Measurements from ENCODE around the gene PLEKHG2. TPM values are rescaled to one million over a fixed set of nuclear protein-coding genes. Genes with fewer than 3 reads are reported as not detected.

Gene PLEKHG2
- total and polyA plus RNA-seq, 2 experiments from 2014 or later: 25.3 to 34.0 TPM

DNA sequence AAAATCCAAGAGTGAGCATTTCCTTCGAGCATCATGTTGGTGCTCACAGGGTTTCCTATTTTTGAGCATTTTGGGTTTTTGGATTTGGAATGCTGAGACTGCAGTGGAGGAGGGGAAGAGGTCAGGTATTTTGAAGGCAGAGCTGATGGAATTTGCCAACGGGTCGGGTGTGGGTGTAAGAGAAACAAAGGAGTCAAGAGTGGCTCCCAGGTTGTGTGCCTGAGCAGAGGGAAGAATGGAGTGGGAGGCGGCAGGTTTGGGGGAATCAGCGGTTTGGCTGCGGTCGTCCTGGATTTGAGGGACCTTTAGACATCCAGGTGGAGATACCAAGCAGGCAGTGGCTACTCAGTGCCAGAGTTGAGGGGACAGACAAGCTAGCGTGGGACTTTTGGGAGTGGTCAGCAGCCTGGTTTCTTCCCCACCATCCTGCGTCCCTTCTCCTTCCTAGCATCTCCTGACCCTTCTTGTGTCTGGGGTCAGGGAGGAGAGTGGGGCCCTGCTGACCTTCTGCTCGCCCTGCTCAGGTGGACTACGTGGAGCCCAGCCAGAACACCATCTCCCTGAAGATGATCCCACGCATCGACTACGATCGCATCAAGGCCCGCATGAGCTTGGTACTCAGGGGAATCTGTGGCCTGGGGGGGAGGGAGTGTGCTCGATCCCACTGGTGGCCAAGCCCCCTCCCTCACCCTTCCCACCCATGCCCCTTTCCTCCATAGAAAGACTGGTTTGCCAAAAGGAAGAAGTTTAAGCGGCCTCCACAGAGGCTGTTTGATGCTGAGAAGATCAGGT, 53.7 kb downstream of the PLEKHG2 start:
- Histone ChIP-seq H3K9me2 (replicated peaks; ENCODE audit: insufficient read depth) (no peaks in the 10 kb centered on the region), H3K27ac (no peak overlapping the region), H3K27me3 (no peaks in the 10 kb centered on the region), H3K4me1 (ENCODE audit: insufficient read depth) (no peaks in the 10 kb centered on the region), H4K20me1 (ENCODE audit: insufficient read depth, poor library complexity, severe bottlenecking) (no peaks in the 10 kb centered on the region), H3K79me2 (no peaks in the 10 kb centered on the region), H3K9me3 (ENCODE audit: low read depth) (no peaks in the 10 kb centered on the region), H3K4me3 (no peak overlapping the region), H3K4me2 (no peak overlapping the region), H2AFZ (no peak overlapping the region), H3K36me3 (replicated peaks; ENCODE audit: insufficient read depth, low read depth) (no peaks in the 10 kb centered on the region)
- 97% methylated on average over 18 of the region's 18 CpGs for WGBS (ENCODE audit: low lambda C conversion rate, missing lambda C conversion rate)
- no peak for DNase-seq (ENCODE audit: low spot score)
- no peak for TF ChIP-seq EZH2 (IDR thresholded peaks at IDR 0.05; ENCODE audit: borderline replicate concordance)
- no peak for TF ChIP-seq EZH2phosphoT487 (IDR thresholded peaks at IDR 0.05; ENCODE audit: low read depth, severe bottlenecking, unreplicated experiment)
- TF ChIP-seq, protein P1, sequence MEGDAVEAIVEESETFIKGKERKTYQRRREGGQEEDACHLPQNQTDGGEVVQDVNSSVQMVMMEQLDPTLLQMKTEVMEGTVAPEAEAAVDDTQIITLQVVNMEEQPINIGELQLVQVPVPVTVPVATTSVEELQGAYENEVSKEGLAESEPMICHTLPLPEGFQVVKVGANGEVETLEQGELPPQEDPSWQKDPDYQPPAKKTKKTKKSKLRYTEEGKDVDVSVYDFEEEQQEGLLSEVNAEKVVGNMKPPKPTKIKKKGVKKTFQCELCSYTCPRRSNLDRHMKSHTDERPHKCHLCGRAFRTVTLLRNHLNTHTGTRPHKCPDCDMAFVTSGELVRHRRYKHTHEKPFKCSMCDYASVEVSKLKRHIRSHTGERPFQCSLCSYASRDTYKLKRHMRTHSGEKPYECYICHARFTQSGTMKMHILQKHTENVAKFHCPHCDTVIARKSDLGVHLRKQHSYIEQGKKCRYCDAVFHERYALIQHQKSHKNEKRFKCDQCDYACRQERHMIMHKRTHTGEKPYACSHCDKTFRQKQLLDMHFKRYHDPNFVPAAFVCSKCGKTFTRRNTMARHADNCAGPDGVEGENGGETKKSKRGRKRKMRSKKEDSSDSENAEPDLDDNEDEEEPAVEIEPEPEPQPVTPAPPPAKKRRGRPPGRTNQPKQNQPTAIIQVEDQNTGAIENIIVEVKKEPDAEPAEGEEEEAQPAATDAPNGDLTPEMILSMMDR (IDR thresholded peaks at IDR 0.05; ENCODE audit: poor library complexity): no peak

DNA sequence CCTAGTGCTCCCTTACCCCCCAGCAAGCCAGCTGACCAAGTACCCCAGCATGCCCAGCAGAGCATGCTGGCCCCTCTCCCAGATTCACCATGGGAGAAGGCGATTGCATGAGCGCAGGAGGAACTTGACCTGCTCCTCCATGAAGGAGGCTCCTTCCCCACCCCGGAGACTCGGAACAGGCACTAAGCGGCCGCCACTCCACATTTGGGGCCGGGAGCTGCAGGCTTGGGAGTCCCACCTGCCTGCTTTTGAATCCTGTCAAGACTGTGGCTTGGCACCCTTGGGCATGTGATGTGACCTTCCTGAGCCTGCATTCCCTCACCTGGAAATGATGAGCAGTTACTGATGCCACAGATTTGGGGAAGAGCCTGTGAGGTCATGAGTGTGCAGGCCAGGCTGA, 55.5 kb downstream of the PLEKHG2 start:
- H3K9me2 ChIP-seq (replicated peaks; ENCODE audit: insufficient read depth): no peaks in the 10 kb centered on the region
- no peak overlapping the region for H3K4me3 ChIP-seq
- H4K20me1 ChIP-seq (ENCODE audit: insufficient read depth, poor library complexity, severe bottlenecking): no peaks in the 10 kb centered on the region
- H3K4me2 ChIP-seq: no peak overlapping the region
- TF ChIP-seq, protein P1 (IDR thresholded peaks at IDR 0.05; ENCODE audit: poor library complexity): no peak
- H3K79me2 ChIP-seq: no peaks in the 10 kb centered on the region
- H2AFZ ChIP-seq: no peak overlapping the region
- WGBS (ENCODE audit: low lambda C conversion rate, missing lambda C conversion rate): 93% methylated on average over 7 of the region's 7 CpGs
- DNase-seq (ENCODE audit: low spot score): no peak
- no peak overlapping the region for H3K27ac ChIP-seq
- H3K27me3 ChIP-seq: no peaks in the 10 kb centered on the region
- H3K36me3 ChIP-seq (replicated peaks; ENCODE audit: insufficient read depth, low read depth): no peaks in the 10 kb centered on the region
- H3K4me1 ChIP-seq (ENCODE audit: insufficient read depth): no peaks in the 10 kb centered on the region
- H3K9me3 ChIP-seq (ENCODE audit: low read depth): no peaks in the 10 kb centered on the region

DNA sequence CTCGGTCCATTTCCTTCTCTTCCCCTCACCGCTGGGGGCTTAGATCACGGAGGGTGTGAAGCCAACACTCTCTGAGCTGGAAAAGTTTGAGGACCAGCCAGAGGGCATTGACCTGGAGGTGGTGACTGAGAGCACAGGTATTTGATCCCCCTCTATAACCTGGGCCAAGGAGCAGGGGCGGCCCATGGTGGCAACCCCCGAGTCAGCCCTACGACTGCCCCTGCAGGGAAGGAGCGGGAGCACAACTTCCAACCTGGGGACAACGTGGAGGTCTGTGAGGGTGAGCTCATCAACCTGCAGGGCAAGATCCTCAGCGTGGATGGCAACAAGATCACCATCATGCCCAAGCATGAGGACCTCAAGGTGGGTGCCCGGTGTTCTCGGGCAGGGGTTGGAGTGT, 56.6 kb downstream of the PLEKHG2 start:
- no peaks in the 10 kb centered on the region for H3K9me2 ChIP-seq (replicated peaks; ENCODE audit: insufficient read depth)
- no peaks in the 10 kb centered on the region for H4K20me1 ChIP-seq (ENCODE audit: insufficient read depth, poor library complexity, severe bottlenecking)
- H3K27me3 ChIP-seq: no peaks in the 10 kb centered on the region
- no peaks in the 10 kb centered on the region for H3K4me1 ChIP-seq (ENCODE audit: insufficient read depth)
- no peaks in the 10 kb centered on the region for H3K9me3 ChIP-seq (ENCODE audit: low read depth)
- DNase-seq (ENCODE audit: low spot score): no peak
- no peak for TF ChIP-seq EZH2 (IDR thresholded peaks at IDR 0.05; ENCODE audit: borderline replicate concordance)
- no peak for TF ChIP-seq EZH2phosphoT487 (IDR thresholded peaks at IDR 0.05; ENCODE audit: low read depth, severe bottlenecking, unreplicated experiment)
- TF ChIP-seq, protein P1 (IDR thresholded peaks at IDR 0.05; ENCODE audit: poor library complexity): no peak
- no peaks in the 10 kb centered on the region for H3K36me3 ChIP-seq (replicated peaks; ENCODE audit: insufficient read depth, low read depth)
- no peak overlapping the region for H3K4me2 ChIP-seq
- no peaks in the 10 kb centered on the region for H3K79me2 ChIP-seq
- H3K27ac ChIP-seq: no peak overlapping the region
- 92% methylated on average over 11 of the region's 11 CpGs for WGBS (ENCODE audit: low lambda C conversion rate, missing lambda C conversion rate)
- H3K4me3 ChIP-seq: no peak overlapping the region
- H2AFZ ChIP-seq: no peak overlapping the region
